GM12878 (cell line): Measurements from ENCODE around the gene TMPRSS9. TPM values are rescaled to one million over a fixed set of nuclear protein-coding genes. Genes with fewer than 3 reads are reported as not detected.

Experiments
- ATAC-seq: fragments of 200-7000 bp; cut with Tn5 transposase; 3 replicates; pipeline ENCODE4 v1.9.1; 2020; ENCODE audit warnings: mild to moderate bottlenecking, moderate library complexity
- BruUV-seq: library from RNA; stranded (reverse); fragments of 400-500 nt; replicated peaks from 2 replicates; lab custom pipeline; 2021; lab: Mats Ljungman, UMichigan
- CTCF ChIA-PET: fragments of 300-600 bp; sonication (Branson Sonifier 250); formaldehyde crosslinking; extraction: SDS; loops from one replicate; lab custom pipeline; 2021; ENCODE audit warnings: inconsistent platforms; lab: Yijun Ruan, JAX
- POLR2A ChIA-PET: fragments of 350-600 bp; formaldehyde crosslinking; extraction: SDS; loops from one replicate; lab custom pipeline; 2021; ENCODE audit warnings: inconsistent platforms; lab: Charles Lee
- RAD21 ChIA-PET: fragments of 300-600 bp; sonication (Branson Sonifier 250); formaldehyde crosslinking; loops from one replicate; lab custom pipeline; 2023; ENCODE audit warnings: antibody characterized with exemption; ENCODE audit not compliant: unreplicated experiment; lab: Charles Lee
- SMC1A ChIA-PET: fragments of 300-600 bp; sonication (Branson Sonifier 250); formaldehyde crosslinking; loops from one replicate; lab custom pipeline; 2023; ENCODE audit not compliant: unreplicated experiment, uncharacterized antibody; lab: Charles Lee
- DNase-seq: peaks from one replicate; pipeline ENCODE4 v3.0.0-alpha.2; 2011; ENCODE audit warnings: low read depth, low spot score
- FAIRE-seq: peaks from 3 replicates; lab custom pipeline; 2011; peaks lifted over from hg19 to GRCh38; lab: Jason Lieb, UNC
- H2AFZ ChIP-seq: 2 replicates; pipeline ENCODE4 v1.6.0; 2011; ENCODE audit warnings: low read depth, low read length, control low read depth; ENCODE audit not compliant: control insufficient read depth
- H3K27ac ChIP-seq: 2 replicates; pipeline ENCODE4 v1.5.1; 2011; ENCODE audit warnings: control low read depth; ENCODE audit not compliant: control insufficient read depth, insufficient read depth
- H3K27me3 ChIP-seq, 2 experiments: replicated peaks in 1 of 2; 2 replicates each; pipeline versions ENCODE4 v1.6.0 to v1.6.1; 2011; ENCODE audit warnings: low read length in 1 of 2; ENCODE audit not compliant: control insufficient read depth in 2 of 2, insufficient read depth in 2 of 2
- H3K36me3 ChIP-seq, 2 experiments: 2 replicates each; pipeline ENCODE4 v1.5.1; 2011; ENCODE audit warnings: low read length in 1 of 2; ENCODE audit not compliant: control insufficient read depth in 2 of 2, insufficient read depth in 2 of 2
- H3K4me1 ChIP-seq: 2 replicates; pipeline ENCODE4 v1.6.1; 2011; ENCODE audit warnings: mild to moderate bottlenecking, low read length, moderate library complexity, mixed read lengths; ENCODE audit not compliant: control insufficient read depth, insufficient read depth
- H3K4me2 ChIP-seq: 2 replicates; pipeline ENCODE4 v1.6.0; 2011; ENCODE audit warnings: control low read depth; ENCODE audit not compliant: control insufficient read depth, insufficient read depth
- H3K4me3 ChIP-seq: fragments of 200-600 bp; sonication (generic); 2 replicates; pipeline ENCODE4 v1.5.1; 2016
- H3K79me2 ChIP-seq: 2 replicates; pipeline ENCODE4 v1.6.0; 2011; ENCODE audit warnings: low read length; ENCODE audit not compliant: control insufficient read depth, insufficient read depth
- H3K9ac ChIP-seq: 2 replicates; pipeline ENCODE4 v1.8.0; 2011; ENCODE audit warnings: low read length, control low read depth, mixed read lengths; ENCODE audit not compliant: control insufficient read depth, insufficient read depth
- H3K9me3 ChIP-seq: replicated peaks from 3 replicates; pipeline ENCODE4 v1.5.1; 2011; ENCODE audit warnings: mild to moderate bottlenecking, low read length; ENCODE audit not compliant: control insufficient read depth, insufficient read depth
- H4K20me1 ChIP-seq: 2 replicates; pipeline ENCODE4 v1.6.0; 2011; ENCODE audit not compliant: control insufficient read depth, insufficient read depth
- ATF7 ChIP-seq: fragments of 450-650 bp; IDR thresholded peaks from 2 replicates; pipeline ENCODE4 v1.6.1; 2016; ENCODE audit warnings: low read depth, mild to moderate bottlenecking
- DPF2 ChIP-seq: fragments of 450-650 bp; IDR thresholded peaks from 2 replicates; pipeline ENCODE4 v1.6.1; 2017; ENCODE audit warnings: mild to moderate bottlenecking
- HDGF ChIP-seq: fragments of 450-650 bp; IDR thresholded peaks from 2 replicates; pipeline ENCODE4 v1.6.1; 2016; ENCODE audit warnings: antibody characterized with exemption
- IKZF2 ChIP-seq, 2 experiments: fragments of 450-650 bp; IDR thresholded peaks; 2 replicates each; pipeline ENCODE4 v1.6.1; 2017; ENCODE audit warnings: mild to moderate bottlenecking in 2 of 2, moderate library complexity in 2 of 2
- LARP7 ChIP-seq: fragments of 450-650 bp; IDR thresholded peaks from 2 replicates; pipeline ENCODE4 v1.6.1; 2017; ENCODE audit warnings: mild to moderate bottlenecking
- MEF2B ChIP-seq: fragments of 450-650 bp; IDR thresholded peaks from 2 replicates; pipeline ENCODE4 v1.6.1; 2018; ENCODE audit warnings: mild to moderate bottlenecking, moderate library complexity; ENCODE audit not compliant: partially characterized antibody, poor library complexity, severe bottlenecking
- MTA3 ChIP-seq: IDR thresholded peaks from 2 replicates; pipeline ENCODE4 v1.6.1; 2012; ENCODE audit warnings: low read length, inconsistent platforms, borderline replicate concordance
- NFYB ChIP-seq: IDR thresholded peaks from 2 replicates; pipeline ENCODE4 v1.6.1; 2011; ENCODE audit warnings: low read depth, mild to moderate bottlenecking, low read length, improper control_type of control experiment, moderate library complexity; ENCODE audit not compliant: insufficient read depth
- POLR2A ChIP-seq: IDR thresholded peaks from 2 replicates; pipeline ENCODE4 v1.6.1; 2011; ENCODE audit warnings: low read depth, mild to moderate bottlenecking, low read length
- WGBS: methylation state at CpG from one replicate; pipeline ENCODE4 v1.1.6; 2016; ENCODE audit warnings: low lambda C conversion rate; ENCODE audit not compliant: insufficient replicate concordance, insufficient coverage; ENCODE audit errors: missing lambda C conversion rate; 5-methylcytosine and 5-hydroxymethylcytosine counted together
- in situ Hi-C: fragments of 300-500 bp; cut with MboI; formaldehyde crosslinking; loops from 9 replicates; pipeline ENCODE4 v1.14.3; 2018; ENCODE audit warnings: mixed read lengths
- intact Hi-C: fragments of 100-400 bp; cut with micrococcal nuclease; formaldehyde crosslinking; loops from one replicate; pipeline ENCODE4 v1.14.2; 2022; ENCODE audit not compliant: unreplicated experiment
- polyA plus RNA-seq, 11 experiments: library from polyadenylated mRNA; depleted of rRNA in 4 of 11; unstranded in 6 of 11; stranded (reverse) in 5 of 11; fragments of >200 nt; fragmentation: Nextera tagmentation in 4 of 11; fragmentation: Illumina TruSeq in 1 of 11; extraction: Ambion mirVana in 4 of 11; extraction: Trizol in 1 of 11; gene quantifications; 1 replicate in 1 of 11; 2 replicates in 10 of 11; pipeline versions ENCODE4 v1.2.1 to v1.2.3, GENCODE V29; 2011 to 2016; ENCODE audit warnings: inconsistent platforms in 2 of 11, missing spikeins in 2 of 11, low read depth in 1 of 11
- total RNA-seq, 4 experiments: library from RNA; depleted of rRNA in 3 of 4; stranded (reverse); fragments of >200 nt in 3 of 4; fragmentation: Illumina TruSeq in 1 of 4; extraction: Trizol in 1 of 4; gene quantifications; 2 replicates each; pipeline versions ENCODE4 v1.2.1 to v1.2.3, GENCODE V29; 2013 to 2021
- TF ChIP-seq, protein P1 (sequence below): IDR thresholded peaks from 2 replicates; pipeline ENCODE4 v1.6.1; 2011; ENCODE audit warnings: borderline replicate concordance, low read depth, mild to moderate bottlenecking, moderate library complexity, mixed read lengths, low read length; ENCODE audit not compliant: insufficient read depth; ENCODE audit errors: extremely low read length
- TF ChIP-seq, protein P2 (sequence below): IDR thresholded peaks from 2 replicates; pipeline ENCODE4 v1.6.1; 2011; ENCODE audit warnings: borderline replicate concordance, low read depth, mild to moderate bottlenecking, moderate library complexity, low read length; ENCODE audit not compliant: insufficient read depth, poor library complexity, severe bottlenecking
- TF ChIP-seq, protein P3 (sequence below): fragments of 450-650 bp; IDR thresholded peaks from 2 replicates; pipeline ENCODE4 v1.6.1; 2017; ENCODE audit warnings: borderline replicate concordance
- TF ChIP-seq, protein P4 (sequence below): fragments of 450-650 bp; IDR thresholded peaks from 2 replicates; pipeline ENCODE4 v1.6.1; 2017; ENCODE audit warnings: low read depth, mild to moderate bottlenecking, moderate library complexity
- TF ChIP-seq, protein P5 (sequence below): fragments of 450-650 bp; IDR thresholded peaks from 2 replicates; pipeline ENCODE4 v1.6.1; 2018; ENCODE audit warnings: mild to moderate bottlenecking, low read depth, moderate library complexity; ENCODE audit not compliant: partially characterized antibody

TMPRSS9 gene
- total and polyA plus RNA-seq, 10 of the 15 experiments (the other 5 are each of a cell fraction or from before 2014, with no cell fraction given): 0.24 TPM; not detected in 9

DNA sequence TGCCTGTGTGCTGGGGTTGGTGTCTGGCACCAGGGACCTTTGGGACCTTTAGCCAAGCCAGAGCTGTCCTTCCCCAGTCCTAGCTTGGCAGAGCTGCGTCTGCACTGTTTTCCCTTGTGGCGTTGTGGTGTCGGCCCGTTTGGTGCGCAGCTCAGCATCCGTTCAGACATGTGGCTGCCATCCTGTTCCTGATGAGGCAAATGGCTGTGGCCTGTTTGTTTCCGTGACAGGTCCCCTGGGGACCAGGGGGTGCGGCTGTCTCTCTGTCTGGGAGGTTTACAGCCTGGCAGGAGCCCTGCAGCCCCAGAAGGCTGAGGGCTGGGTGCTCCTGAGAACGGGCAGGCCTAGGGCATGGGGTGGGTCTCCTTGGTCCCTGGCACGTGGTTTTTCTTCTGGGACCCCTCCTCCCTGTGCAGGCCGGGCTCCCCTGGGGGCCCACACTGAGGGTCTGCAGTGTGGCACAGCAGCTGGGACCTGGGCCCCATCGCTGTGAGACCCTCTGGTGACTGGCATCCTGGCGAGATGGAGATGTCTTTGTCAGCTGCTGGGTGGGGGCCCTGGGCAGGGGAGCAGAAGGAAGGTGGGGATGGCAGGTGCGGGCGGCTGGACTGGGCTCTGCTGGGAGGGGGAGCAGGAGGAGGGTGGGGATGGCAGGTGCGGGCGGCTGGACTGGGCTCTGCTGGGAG lies 27.6 kb upstream of the TMPRSS9 start:
- Histone ChIP-seq H3K4me2 (peak overlapping the region; percentile 76), H4K20me1 (no peaks in the 10 kb centered on the region), H3K27me3 (no peaks in the 10 kb centered on the region), H3K4me1 (peaks cover 13% of the 10 kb centered on the region), H3K9ac (peak overlapping the region; percentile 58; the same call in 1 of the 2 replicates), H2AFZ (peak overlapping the region; percentile 86), H3K79me2 (peaks cover 43% of the 10 kb centered on the region), H3K36me3 (peaks cover 0 to 4% of the 10 kb centered on the region in 2 experiments; a peak in 3 of 4 replicates), H3K27ac (peak overlapping the region; percentile 13; the same call in 1 of the 2 replicates), H3K4me3 (peak overlapping the region; percentile 52), H3K9me3 (no peaks in the 10 kb centered on the region; the same call in 2 of the 3 replicates)
- SMC1A ChIA-PET: interaction anchor here (0.7 to 1.4 kb wide), 2 partner anchors 59 to 315 kb away, joined by 3 to 4 read pairs; no protein-coding TSS in a partner anchor
- POLR2A ChIA-PET: interaction anchor here (0.6 to 0.9 kb wide), 3 partner anchors 9 to 44 kb away, joined by 3 to 4 read pairs (median 4); no protein-coding TSS in a partner anchor
- BruUV-seq: no TSS peak
- DNase-seq (peak; percentile 56), FAIRE-seq (peak; percentile 13), ATAC-seq (peak; percentile 77)
- intact Hi-C loops (no loop called here), in situ Hi-C loops (no loop called here)
- CTCF ChIA-PET: interaction anchor here (0.6 to 1.7 kb wide), 5 partner anchors 31 to 288 kb away, joined by 3 to 5 read pairs (median 4); no protein-coding TSS in a partner anchor
- 7% methylated on average over 14 of the region's 17 CpGs for WGBS
- RAD21 ChIA-PET: interaction anchor here (0.9 to 1.0 kb wide), 3 partner anchors 43 to 177 kb away, joined by 3 to 9 read pairs (median 3); no protein-coding TSS in a partner anchor
- no peak for TF ChIP-seq NFYB
- peak; percentile 95 for TF ChIP-seq MEF2B
- TF ChIP-seq, protein P1, sequence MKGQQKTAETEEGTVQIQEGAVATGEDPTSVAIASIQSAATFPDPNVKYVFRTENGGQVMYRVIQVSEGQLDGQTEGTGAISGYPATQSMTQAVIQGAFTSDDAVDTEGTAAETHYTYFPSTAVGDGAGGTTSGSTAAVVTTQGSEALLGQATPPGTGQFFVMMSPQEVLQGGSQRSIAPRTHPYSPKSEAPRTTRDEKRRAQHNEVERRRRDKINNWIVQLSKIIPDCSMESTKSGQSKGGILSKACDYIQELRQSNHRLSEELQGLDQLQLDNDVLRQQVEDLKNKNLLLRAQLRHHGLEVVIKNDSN: no peak
- TF ChIP-seq, protein P2, sequence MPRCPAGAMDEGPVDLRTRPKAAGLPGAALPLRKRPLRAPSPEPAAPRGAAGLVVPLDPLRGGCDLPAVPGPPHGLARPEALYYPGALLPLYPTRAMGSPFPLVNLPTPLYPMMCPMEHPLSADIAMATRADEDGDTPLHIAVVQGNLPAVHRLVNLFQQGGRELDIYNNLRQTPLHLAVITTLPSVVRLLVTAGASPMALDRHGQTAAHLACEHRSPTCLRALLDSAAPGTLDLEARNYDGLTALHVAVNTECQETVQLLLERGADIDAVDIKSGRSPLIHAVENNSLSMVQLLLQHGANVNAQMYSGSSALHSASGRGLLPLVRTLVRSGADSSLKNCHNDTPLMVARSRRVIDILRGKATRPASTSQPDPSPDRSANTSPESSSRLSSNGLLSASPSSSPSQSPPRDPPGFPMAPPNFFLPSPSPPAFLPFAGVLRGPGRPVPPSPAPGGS: no peak
- TF ChIP-seq LARP7: no peak
- TF ChIP-seq, protein P3, sequence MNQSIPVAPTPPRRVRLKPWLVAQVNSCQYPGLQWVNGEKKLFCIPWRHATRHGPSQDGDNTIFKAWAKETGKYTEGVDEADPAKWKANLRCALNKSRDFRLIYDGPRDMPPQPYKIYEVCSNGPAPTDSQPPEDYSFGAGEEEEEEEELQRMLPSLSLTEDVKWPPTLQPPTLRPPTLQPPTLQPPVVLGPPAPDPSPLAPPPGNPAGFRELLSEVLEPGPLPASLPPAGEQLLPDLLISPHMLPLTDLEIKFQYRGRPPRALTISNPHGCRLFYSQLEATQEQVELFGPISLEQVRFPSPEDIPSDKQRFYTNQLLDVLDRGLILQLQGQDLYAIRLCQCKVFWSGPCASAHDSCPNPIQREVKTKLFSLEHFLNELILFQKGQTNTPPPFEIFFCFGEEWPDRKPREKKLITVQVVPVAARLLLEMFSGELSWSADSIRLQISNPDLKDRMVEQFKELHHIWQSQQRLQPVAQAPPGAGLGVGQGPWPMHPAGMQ: no peak
- peak; percentile 78 for TF ChIP-seq HDGF
- peak; percentile 23 to 49; a peak in 1 of 4 replicates for TF ChIP-seq IKZF2 (IDR thresholded peaks at IDR 0.05)
- 0 out of 2 replicates have a peak, but pooled peaks have one; percentile 48 for TF ChIP-seq POLR2A
- TF ChIP-seq, protein P4, sequence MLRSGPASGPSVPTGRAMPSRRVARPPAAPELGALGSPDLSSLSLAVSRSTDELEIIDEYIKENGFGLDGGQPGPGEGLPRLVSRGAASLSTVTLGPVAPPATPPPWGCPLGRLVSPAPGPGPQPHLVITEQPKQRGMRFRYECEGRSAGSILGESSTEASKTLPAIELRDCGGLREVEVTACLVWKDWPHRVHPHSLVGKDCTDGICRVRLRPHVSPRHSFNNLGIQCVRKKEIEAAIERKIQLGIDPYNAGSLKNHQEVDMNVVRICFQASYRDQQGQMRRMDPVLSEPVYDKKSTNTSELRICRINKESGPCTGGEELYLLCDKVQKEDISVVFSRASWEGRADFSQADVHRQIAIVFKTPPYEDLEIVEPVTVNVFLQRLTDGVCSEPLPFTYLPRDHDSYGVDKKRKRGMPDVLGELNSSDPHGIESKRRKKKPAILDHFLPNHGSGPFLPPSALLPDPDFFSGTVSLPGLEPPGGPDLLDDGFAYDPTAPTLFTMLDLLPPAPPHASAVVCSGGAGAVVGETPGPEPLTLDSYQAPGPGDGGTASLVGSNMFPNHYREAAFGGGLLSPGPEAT: no peak
- no peak for TF ChIP-seq MTA3
- peak; percentile 18; the same call in 1 of the 2 replicates for TF ChIP-seq ATF7
- TF ChIP-seq DPF2: 0 out of 2 replicates have a peak, but pooled peaks have one; percentile 30
- TF ChIP-seq, protein P5, sequence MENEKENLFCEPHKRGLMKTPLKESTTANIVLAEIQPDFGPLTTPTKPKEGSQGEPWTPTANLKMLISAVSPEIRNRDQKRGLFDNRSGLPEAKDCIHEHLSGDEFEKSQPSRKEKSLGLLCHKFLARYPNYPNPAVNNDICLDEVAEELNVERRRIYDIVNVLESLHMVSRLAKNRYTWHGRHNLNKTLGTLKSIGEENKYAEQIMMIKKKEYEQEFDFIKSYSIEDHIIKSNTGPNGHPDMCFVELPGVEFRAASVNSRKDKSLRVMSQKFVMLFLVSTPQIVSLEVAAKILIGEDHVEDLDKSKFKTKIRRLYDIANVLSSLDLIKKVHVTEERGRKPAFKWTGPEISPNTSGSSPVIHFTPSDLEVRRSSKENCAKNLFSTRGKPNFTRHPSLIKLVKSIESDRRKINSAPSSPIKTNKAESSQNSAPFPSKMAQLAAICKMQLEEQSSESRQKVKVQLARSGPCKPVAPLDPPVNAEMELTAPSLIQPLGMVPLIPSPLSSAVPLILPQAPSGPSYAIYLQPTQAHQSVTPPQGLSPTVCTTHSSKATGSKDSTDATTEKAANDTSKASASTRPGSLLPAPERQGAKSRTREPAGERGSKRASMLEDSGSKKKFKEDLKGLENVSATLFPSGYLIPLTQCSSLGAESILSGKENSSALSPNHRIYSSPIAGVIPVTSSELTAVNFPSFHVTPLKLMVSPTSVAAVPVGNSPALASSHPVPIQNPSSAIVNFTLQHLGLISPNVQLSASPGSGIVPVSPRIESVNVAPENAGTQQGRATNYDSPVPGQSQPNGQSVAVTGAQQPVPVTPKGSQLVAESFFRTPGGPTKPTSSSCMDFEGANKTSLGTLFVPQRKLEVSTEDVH: no peak
